ENCODE data around the gene ARHGEF12.

- no peak for TF ChIP-seq CTCF (IDR thresholded peaks at IDR 0.05)
- TF ChIP-seq POLR2AphosphoS5 (IDR thresholded peaks at IDR 0.05): no peak
- TF ChIP-seq EP300 (IDR thresholded peaks at IDR 0.05): no peak
Observed at GRCh38 chr11:120525261-120526171, 189.3 kb downstream of the ARHGEF12 start.

All from sigmoid colon (tissue), 4 donors.